Small intestine (tissue), 16 donors: ENCODE results near the gene SGPL1. TPM values are rescaled to one million over a fixed set of nuclear protein-coding genes. Genes with fewer than 3 reads are reported as not detected.
"Not testable (repeated sequence)": the region's sequence is repeated elsewhere in the genome, so short reads cannot be mapped to it uniquely, and the experiment has no call there.

ENCODE experiments used
- DNase-seq, 2 donors: peaks; one replicate each; pipeline versions ENCODE4 v3.0.0 to v3.0.0-alpha.2; 2013
- FAIRE-seq: peaks from 2 replicates; lab custom pipeline; 2012; peaks lifted over from hg19 to GRCh38; lab: Jason Lieb, UNC
- H3K27ac ChIP-seq, 3 donors: one replicate each; pipeline ENCODE4 v1.5.1; 2013; ENCODE audit warnings: low read length in 2 of 3, mild to moderate bottlenecking in 2 of 3, control low read depth in 1 of 3, inconsistent platforms in 1 of 3, low read depth in 1 of 3, moderate library complexity in 1 of 3
- H3K27me3 ChIP-seq, 3 donors: one replicate each; pipeline ENCODE4 v1.6.1; 2013; ENCODE audit warnings: low read length in 3 of 3, inconsistent platforms in 1 of 3; ENCODE audit not compliant: control insufficient read depth in 3 of 3, insufficient read depth in 3 of 3
- H3K36me3 ChIP-seq, 3 donors: one replicate each; pipeline ENCODE4 v1.6.1; 2013; ENCODE audit warnings: low read length in 3 of 3, inconsistent platforms in 1 of 3, low read depth in 1 of 3, mild to moderate bottlenecking in 1 of 3, moderate library complexity in 1 of 3; ENCODE audit not compliant: control insufficient read depth in 3 of 3, insufficient read depth in 2 of 3
- H3K4me1 ChIP-seq, 3 donors: one replicate each; pipeline ENCODE4 v1.6.1; 2013; ENCODE audit warnings: low read length in 2 of 3, inconsistent platforms in 1 of 3, low read depth in 1 of 3, mild to moderate bottlenecking in 1 of 3, moderate library complexity in 1 of 3; ENCODE audit not compliant: control insufficient read depth in 3 of 3, insufficient read depth in 2 of 3
- H3K4me3 ChIP-seq, 3 donors: one replicate each; pipeline ENCODE4 v1.5.1; 2013; ENCODE audit warnings: low read length in 3 of 3, control low read depth in 1 of 3, inconsistent platforms in 1 of 3, low read depth in 1 of 3, mild to moderate bottlenecking in 1 of 3, moderate library complexity in 1 of 3
- H3K9me3 ChIP-seq, 2 donors: one replicate each; pipeline ENCODE4 v1.6.1; 2013; ENCODE audit warnings: low read depth in 1 of 2, low read length in 1 of 2; ENCODE audit not compliant: control insufficient read depth in 2 of 2, insufficient read depth in 1 of 2
- WGBS, 3 donors: extraction: QIAGEN DNeasy Blood & Tissue Kit; methylation state at CpG; one replicate each; pipeline ENCODE4 v1.1.7; 2013; 5-methylcytosine and 5-hydroxymethylcytosine counted together
- long read RNA-seq, 10 donors: transcript quantifications; one replicate each; lab custom pipeline, GENCODE V29; 2026
- polyA plus RNA-seq, 4 donors: library from polyadenylated mRNA; stranded (reverse) in 3 of 4; unstranded in 1 of 4; fragments of 200-250 nt in 3 of 4; fragments of 120-200 nt in 1 of 4; gene quantifications; one replicate each; pipeline versions ENCODE4 v1.2.1 to v1.2.3, GENCODE V29; 2013
- donor health status: healthy with polysubstance abuse.
- donor health status: control.
- donor health status: control.
- donor health status: Bipolar disorder and iron deficiency.
- donor health status: healthy.

SGPL1 gene, protein sequence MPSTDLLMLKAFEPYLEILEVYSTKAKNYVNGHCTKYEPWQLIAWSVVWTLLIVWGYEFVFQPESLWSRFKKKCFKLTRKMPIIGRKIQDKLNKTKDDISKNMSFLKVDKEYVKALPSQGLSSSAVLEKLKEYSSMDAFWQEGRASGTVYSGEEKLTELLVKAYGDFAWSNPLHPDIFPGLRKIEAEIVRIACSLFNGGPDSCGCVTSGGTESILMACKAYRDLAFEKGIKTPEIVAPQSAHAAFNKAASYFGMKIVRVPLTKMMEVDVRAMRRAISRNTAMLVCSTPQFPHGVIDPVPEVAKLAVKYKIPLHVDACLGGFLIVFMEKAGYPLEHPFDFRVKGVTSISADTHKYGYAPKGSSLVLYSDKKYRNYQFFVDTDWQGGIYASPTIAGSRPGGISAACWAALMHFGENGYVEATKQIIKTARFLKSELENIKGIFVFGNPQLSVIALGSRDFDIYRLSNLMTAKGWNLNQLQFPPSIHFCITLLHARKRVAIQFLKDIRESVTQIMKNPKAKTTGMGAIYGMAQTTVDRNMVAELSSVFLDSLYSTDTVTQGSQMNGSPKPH
- 10 to 100 TPM in 3 of 4 donors, 1 to 10 TPM in 1; 10.0 to 49.3 (median 16.4) TPM for polyA plus RNA-seq
- long read RNA-seq, donor 1, full-length matches to known transcripts, result 8 of 973 reads
- long read RNA-seq, donor 1, partial matches to known transcripts, result 622 of 973 reads
- long read RNA-seq, donor 1, other reads (novel, unspliced or antisense), result 343 of 973 reads
- long read RNA-seq, donor 2, full-length matches to known transcripts, result 1 of 253 reads
- long read RNA-seq, donor 2, partial matches to known transcripts, result 242 of 253 reads
- long read RNA-seq, donor 2, other reads (novel, unspliced or antisense), result 10 of 253 reads
- long read RNA-seq, donor 3, full-length matches to known transcripts, result 3 of 157 reads
- long read RNA-seq, donor 3, partial matches to known transcripts, result 63 of 157 reads
- long read RNA-seq, donor 3, other reads (novel, unspliced or antisense), result 91 of 157 reads
- long read RNA-seq, donor 4, full-length matches to known transcripts, result 1 of 1 reads
- long read RNA-seq, donor 4, partial matches to known transcripts, result 0 of 1 reads
- long read RNA-seq, donor 4, other reads (novel, unspliced or antisense), result 0 of 1 reads
- long read RNA-seq, donor 5, result 0 reads
- long read RNA-seq, donor 6, full-length matches to known transcripts, result 4 of 263 reads
- long read RNA-seq, donor 6, partial matches to known transcripts, result 245 of 263 reads
- long read RNA-seq, donor 6, other reads (novel, unspliced or antisense), result 14 of 263 reads
- long read RNA-seq, donor 7, result 0 reads
- long read RNA-seq, donor 8, result 0 reads
- long read RNA-seq, donor 9, full-length matches to known transcripts, result 1 of 72 reads
- long read RNA-seq, donor 9, partial matches to known transcripts, result 71 of 72 reads
- long read RNA-seq, donor 9, other reads (novel, unspliced or antisense), result 0 of 72 reads
- long read RNA-seq, donor 10, full-length matches to known transcripts, result 3 of 223 reads
- long read RNA-seq, donor 10, partial matches to known transcripts, result 92 of 223 reads
- long read RNA-seq, donor 10, other reads (novel, unspliced or antisense), result 128 of 223 reads

DNA sequence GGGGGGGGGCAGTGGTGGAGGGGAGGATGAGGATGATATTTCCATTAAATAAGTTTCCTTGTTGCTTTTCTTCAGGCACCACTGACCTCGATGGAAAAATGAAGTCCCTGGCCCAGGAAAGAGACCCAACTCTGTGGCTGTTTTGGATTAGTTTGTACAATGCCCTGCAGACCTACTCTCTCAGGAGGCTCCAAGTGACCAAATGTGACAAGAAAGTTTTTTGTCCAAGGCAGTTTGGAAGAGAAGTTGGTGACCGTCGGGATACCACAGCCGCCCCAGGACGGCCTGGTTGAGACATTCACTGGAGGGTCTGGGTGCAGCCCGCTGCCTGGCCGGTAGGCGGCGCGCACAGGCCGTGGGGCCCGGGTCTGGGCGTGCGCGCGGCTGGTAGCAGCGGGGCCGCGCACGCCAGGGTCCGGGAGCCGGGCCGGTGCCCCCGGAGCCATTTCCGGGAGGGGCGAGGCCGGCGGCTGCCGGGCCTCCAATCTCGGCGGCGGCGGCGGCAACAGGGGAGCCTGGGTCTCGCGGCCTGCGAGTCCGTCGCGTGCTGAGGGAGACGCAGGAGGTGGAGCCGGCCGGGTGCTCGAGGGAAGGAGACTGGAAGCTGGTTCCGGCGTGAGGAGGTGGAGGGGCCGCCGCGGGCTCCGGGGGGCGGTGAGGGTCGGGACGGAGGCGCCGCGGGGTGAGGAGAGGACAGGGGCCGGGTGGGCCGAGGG is at the start of gene SGPL1:
Gene SGPL1, plus strand, starts transcription at position 445 of the 716 bp plus-strand sequence. CDS start 906 bp downstream, outside the sequence.
- Histone ChIP-seq H3K27ac (peak within 1 kb of the TSS; percentile 82 to 95 (median 92)), H3K4me1 (peaks cover 0 to 10% (median 3%) of the 10 kb centered on the region in 3 donors), H3K27me3 (no peaks in the 10 kb centered on the region), H3K36me3 (peaks cover 0 to 18% (median 2%) of the 10 kb centered on the region in 3 donors), H3K4me3 (peak within 1 kb of the TSS; percentile 60 to 94 (median 89)), H3K9me3 (no peaks in the 10 kb centered on the region)
- FAIRE-seq (no peak), DNase-seq (peak; percentile 85 to 93)
- whole genome bisulfite sequencing, 3 donors, result 1 to 2% (median 2%) methylated on average over 42 to 58 of the region's 58 CpGs

DNA sequence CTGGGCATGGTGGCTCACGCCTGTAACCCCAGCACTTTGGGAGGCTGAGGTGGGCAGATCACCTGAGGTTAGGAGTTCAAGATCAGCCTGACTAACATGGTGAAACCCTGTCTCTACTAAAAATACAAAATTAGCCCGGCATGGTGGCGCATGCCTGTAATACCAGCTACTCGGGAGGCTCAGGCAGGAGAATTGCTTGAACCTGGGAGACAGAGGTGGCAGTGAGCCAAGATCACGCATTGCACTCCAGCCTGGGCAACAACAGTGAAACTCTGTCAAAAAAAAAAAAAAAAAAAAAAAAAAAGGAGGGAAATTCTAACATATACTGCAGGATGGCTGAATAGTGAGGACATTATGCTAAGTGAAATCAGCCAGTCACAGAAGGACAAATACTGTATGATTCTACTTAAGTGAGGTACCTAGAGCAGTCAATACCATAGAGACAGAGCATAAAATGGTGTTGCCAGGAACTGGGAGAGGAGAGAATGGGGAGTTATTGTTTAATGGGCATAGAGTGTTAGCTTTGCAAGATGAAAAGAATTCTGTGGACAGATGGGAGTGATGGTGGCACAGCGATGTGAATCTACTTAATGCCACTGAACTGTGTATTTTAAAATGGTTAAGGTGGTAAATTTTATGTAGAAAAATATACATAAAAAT is 47.6 kb upstream of the SGPL1 start:
- H3K27ac ChIP-seq, H3K4me1 ChIP-seq, H3K27me3 ChIP-seq, FAIRE-seq, H3K4me3 ChIP-seq, H3K36me3 ChIP-seq, DNase-seq: not testable (repeated sequence)
- H3K9me3 ChIP-seq, result peaks cover 0 to 12% of the 10 kb centered on the region in 2 donors
- 74 to 78% (median 75%) methylated on average over 6 of the region's 6 CpGs for WGBS, 3 donors

DNA sequence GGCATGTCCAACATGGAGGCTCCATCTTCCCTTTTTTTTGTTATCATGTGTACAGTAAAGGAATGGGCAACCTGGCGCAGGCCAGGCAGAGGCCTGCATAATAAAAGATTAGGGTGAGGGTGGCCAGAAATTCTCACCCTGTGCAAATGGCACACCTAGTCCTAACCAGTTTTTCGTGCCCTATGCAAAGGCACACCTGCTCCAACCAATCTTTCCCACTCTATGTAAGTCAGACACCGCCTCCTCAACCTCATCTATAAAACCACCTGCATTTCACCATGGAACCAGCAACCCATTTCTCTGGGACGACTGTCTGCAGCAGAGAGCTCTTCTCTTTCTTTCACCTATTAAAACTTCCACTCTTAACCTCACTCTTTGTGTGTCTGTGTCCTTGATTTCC is 46.6 kb upstream of the SGPL1 start:
- Histone ChIP-seq H3K4me3 (no peak overlapping the region), H3K36me3 (no peaks in the 10 kb centered on the region), H3K9me3 (peaks cover 0 to 12% of the 10 kb centered on the region in 2 donors), H3K27ac (no peak overlapping the region), H3K27me3 (no peaks in the 10 kb centered on the region), H3K4me1 (peaks cover 0 to 7% (median 0%) of the 10 kb centered on the region in 3 donors)
- 82 to 87% (median 83%) methylated on average over 4 of the region's 4 CpGs for WGBS, 3 donors
- no peak for FAIRE-seq
- no peak for DNase-seq

DNA sequence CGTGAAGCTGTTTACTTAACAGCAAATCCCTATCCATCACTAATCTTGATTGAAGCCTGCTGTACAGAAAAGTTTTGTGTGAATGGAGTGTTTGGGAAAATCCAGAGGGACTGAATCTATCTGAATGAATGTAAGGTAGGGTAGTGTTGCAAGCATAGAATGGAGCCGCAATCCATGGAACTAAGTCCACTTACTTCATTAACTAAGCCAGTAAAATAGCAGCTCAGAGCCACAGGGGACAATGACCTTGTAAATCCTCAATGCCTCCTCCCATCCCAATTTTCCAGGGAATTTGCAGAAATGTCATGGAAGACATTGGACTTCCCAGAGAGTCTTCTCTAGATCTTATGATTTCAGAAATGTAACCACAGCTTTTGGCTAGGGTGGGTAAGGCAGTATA is 45.7 kb upstream of the SGPL1 start:
- H3K4me1 ChIP-seq, result peaks cover 0 to 10% (median 0%) of the 10 kb centered on the region in 3 donors
- no peaks in the 10 kb centered on the region for H3K27me3 ChIP-seq
- 75 to 85% (median 81%) methylated on average over 2 of the region's 2 CpGs for WGBS, 3 donors
- no peaks in the 10 kb centered on the region for H3K36me3 ChIP-seq
- peaks cover 0 to 12% of the 10 kb centered on the region in 2 donors for H3K9me3 ChIP-seq
- DNase-seq (peak in 1 of 2 donors; percentile 50), FAIRE-seq (no peak)
- no peak overlapping the region for H3K27ac ChIP-seq
- no peak overlapping the region for H3K4me3 ChIP-seq

DNA sequence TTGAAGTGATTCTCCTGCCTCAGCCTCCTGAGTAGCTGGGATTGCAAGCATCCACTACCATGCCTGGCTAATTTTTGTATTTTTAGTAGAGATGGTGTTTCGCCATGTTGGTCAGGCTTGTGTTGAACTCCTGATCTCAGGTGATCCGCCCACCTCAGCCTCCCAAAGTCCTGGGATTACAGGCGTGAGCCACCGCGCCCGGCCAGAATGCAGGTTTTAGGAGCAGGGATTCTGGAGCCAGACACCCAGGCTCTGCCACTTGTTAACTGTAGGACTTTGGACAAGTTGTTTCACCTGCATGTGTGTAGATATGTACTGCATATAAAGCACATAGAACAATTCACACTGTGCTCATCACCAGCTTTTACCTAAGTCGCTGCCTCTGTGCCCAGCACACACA is 45.2 kb upstream of the SGPL1 start:
- H3K36me3 ChIP-seq, FAIRE-seq, H3K4me3 ChIP-seq, DNase-seq, H3K27me3 ChIP-seq, H3K27ac ChIP-seq, H3K9me3 ChIP-seq: not testable (repeated sequence)
- H3K4me1 ChIP-seq, result peaks cover 0 to 11% (median 0%) of the 10 kb centered on the region in 3 donors
- 79 to 91% (median 84%) methylated on average over 7 of the region's 7 CpGs for WGBS, 3 donors

DNA sequence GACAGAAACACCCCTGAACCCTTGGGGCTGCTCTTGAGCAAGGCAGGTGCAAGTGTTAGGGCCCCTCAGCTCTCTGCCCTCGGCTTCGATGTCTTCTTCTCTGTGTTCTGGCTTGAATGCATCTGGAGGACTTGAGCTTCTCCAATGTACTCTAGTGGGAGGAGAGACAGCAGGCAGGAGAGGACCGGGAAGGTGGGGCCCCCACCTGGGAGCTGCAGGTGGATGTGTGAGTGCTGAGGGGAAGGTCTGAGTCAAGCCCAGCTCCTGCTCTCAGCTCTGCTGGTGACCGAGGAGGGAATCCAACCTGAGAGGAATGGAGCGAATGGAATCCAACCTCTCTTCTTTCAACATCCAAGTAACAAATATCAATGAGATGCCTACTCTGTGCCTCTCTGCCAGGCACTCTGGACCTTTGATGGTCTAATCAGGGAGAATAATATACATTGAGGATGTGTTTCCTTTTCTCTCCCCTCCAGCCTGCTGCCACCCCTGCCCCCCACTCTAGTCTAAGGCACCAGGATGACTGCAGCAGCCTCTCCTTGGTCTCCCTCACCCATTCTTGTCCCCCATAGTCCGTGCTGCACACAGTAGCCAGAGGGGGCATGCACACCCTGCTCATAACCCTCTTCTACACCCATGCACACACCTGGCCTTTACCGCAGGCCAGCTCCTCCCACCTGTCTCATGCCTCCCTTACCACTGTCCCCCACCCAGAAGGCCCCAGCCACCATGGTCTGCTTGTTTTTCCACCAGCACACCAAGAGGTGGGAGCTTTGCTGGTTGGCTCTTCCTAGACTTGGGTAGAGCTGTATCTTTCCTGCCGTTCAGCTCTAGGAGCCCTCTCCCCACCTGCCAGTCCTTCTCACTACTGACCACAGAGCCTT is 44.2 kb upstream of the SGPL1 start:
- no peak for FAIRE-seq
- WGBS, 3 donors, result 78 to 83% (median 82%) methylated on average over 8 of the region's 8 CpGs
- Histone ChIP-seq H3K27me3 (no peaks in the 10 kb centered on the region), H3K4me1 (peaks cover 0 to 14% (median 0%) of the 10 kb centered on the region in 3 donors), H3K27ac (no peak overlapping the region), H3K36me3 (no peaks in the 10 kb centered on the region), H3K9me3 (no peaks in the 10 kb centered on the region), H3K4me3 (no peak overlapping the region)
- no peak for DNase-seq
